ENCODE results near the gene ABCA9.

Gene ABCA9

GRCh38 chr17:69066482-69066881, 5.8 kb upstream of the ABCA9 start:
- in situ Hi-C loops (cut with MboI; ENCODE audit: low sequenced_read_pairs) = no loop called here

GRCh38 chr17:69065113-69065512, 4.4 kb upstream of the ABCA9 start:
- in situ Hi-C loops (cut with MboI; ENCODE audit: low sequenced_read_pairs) = no loop called here

- in situ Hi-C loops (cut with MboI; ENCODE audit: low sequenced_read_pairs) = no loop called here
These were observed 3.7 kb upstream of the ABCA9 start for GRCh38 chr17:69064476-69064875.

DNA sequence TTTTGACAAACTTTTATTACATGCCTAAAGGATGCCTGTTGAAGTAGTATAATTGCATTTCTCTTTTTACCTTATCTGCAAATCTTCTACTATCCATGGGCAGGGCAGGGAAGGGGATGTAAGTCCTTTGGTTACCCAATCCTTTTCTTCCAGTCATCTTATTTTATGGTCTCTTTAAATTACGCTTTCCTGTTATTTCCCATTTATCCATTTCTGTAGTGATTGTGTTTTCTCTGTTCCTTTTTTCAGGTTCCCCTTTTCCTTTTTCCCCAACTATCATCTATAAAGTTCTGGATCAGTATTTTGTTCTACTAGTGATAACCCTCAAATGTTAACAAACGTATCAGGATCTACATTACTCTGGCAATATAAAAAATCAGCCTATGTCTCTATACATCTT, 3.3 kb upstream of the ABCA9 start:
- in situ Hi-C loops (cut with MboI; ENCODE audit: low sequenced_read_pairs) = no loop called here

- in situ Hi-C loops (cut with MboI; ENCODE audit: low sequenced_read_pairs) = no loop called here
These were observed 2.3 kb upstream of the ABCA9 start for GRCh38 chr17:69062860-69063581.

DNA sequence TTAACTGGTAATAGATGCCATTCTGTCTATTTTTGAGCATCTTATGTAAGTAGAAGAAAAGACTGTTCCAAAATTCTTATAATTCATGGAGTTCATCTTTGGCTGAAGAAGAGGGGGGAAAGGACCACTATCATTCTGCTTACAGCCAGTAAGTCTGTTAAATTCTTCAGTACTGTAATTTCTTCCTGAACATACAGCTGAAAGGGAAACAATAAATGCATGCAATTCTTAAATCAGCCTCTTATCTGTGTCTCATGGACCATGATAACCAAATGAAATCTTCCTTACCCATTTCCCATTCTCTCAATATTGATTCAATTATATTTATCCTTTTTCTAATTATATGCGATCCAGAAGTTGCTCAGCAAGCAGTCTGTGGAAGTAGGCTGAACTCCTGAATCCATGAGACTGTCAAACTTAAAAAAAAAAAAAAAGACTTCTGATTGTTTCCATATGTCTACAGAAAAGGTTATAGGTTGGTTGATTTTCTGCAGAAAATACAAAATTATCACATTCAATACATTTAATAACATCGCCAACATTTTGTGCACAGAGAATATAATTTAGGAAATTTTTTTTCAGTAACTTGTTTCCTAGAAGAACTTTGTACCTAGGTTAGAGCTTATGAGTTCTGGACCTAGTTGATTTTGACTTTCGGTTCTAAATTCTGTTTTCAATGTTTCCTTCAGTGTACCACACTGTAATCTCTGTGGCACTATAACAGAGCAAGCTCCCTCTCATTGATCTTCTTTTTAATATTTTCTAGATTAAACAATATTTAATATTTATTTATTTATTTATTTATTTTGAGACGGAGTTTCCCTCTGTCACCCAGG, 1.2 kb upstream of the ABCA9 start:
- in situ Hi-C loops (cut with MboI; ENCODE audit: low sequenced_read_pairs) = no loop called here

DNA sequence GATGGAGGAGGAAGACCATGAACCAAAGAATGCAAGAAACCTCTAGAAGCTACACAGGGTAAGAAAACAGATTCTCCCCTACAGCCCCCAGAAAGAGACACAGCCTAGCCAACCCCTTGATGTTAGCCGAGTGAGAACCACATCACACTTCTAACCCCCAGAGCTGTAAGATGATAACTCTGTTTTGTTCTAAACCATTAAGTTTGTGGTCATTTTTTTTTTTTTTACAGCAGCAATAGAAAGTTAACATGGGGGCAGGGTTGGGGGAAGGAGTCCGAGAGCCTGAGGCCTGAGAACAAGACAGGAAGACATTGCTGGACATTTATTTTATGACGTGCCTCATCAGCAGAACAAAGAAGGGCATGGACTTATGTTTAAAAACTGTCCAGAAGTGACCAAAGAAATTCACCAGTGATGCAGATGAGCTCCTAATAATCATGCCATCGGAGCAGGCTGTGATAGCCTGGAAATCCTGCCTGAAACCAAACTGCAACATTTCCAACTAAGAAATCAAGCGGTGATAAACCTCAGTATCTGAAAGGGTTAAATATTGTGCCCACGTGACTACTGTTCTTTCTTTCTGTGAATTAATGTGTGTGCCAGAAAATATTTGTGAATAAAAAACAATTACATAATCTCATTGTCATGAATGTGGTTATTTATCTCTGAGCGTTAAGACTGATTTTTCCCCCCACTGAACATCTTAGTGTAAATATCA, 1.1 kb downstream of the ABCA9 start:
- in situ Hi-C loops (cut with MboI; ENCODE audit: low sequenced_read_pairs) = no loop called here

DNA sequence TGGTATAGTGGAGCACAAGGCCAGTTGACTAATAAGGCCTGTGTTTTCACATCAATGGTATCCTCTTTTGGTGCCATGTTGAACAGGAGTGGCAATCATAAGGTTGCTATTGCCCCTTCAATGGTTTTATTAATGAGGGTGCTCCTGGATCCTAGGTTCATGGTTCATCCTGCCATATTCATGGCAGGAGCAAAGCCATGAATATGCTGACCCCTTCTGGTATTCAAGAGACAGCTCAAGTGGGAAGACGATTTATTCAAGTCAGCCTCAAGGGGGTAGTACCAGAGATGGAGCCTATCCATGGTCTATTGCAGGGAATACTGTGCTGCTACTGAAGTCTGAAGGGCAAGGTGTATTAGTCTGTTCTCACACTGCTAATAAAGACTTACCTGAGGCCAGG, 2.6 kb downstream of the ABCA9 start:
- in situ Hi-C loops (cut with MboI; ENCODE audit: low sequenced_read_pairs) = no loop called here

- in situ Hi-C loops (cut with MboI; ENCODE audit: low sequenced_read_pairs) = no loop called here
These were observed 3.4 kb downstream of the ABCA9 start for GRCh38 chr17:69057280-69057679.

DNA sequence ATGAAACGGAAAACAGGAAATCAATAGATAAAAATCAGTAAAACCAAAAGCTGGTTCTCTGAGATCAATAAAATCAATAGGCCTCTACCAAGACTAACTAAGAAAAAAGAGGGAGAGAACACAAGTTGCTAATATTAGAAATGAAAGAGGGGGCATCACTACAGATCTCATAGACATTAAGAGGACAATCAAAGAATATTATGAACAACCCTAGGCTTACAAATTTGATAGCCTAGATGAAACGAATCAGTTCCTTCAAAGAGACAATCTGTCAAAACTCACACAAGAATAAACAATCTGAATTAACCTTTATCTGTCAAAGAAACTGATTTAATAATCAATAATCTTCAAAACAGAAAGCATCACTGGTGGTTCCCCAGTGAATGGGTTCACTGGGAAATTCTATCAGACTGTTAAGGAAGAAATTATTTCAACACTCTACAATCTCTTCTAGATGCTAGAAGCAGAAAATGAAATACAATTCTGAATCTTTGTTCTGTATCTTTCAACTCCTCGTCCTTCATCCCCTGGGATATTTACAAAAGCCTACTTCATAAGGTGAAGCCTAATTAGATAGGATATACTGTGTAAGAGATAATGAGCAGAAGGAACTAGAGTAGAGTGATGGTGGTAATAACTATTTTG, 4.4 kb downstream of the ABCA9 start:
- in situ Hi-C loops (cut with MboI; ENCODE audit: low sequenced_read_pairs) = no loop called here

DNA sequence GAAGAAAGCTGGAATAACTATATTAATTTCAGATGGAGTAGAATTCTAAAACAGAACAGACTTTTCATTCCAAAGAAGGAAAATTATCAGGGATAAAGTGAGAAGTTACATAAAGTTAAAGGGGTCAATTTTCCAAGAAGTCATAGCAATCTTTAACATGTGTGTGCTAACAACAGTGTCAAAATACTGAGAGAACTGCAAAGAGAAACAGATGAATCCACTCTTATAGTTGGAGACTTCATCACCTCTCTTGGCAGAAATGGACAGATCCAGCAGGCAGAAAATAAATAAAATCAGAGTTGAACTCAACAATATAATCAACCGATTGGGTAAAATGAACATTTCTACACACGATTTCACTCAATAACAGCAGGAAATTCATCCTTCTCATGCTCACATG, 5.4 kb downstream of the ABCA9 start:
- in situ Hi-C loops (cut with MboI; ENCODE audit: low sequenced_read_pairs) = no loop called here

- in situ Hi-C loops (cut with MboI; ENCODE audit: low sequenced_read_pairs) = no loop called here
These were observed 9.5 kb downstream of the ABCA9 start for GRCh38 chr17:69050999-69051775.

- in situ Hi-C loops (cut with MboI; ENCODE audit: low sequenced_read_pairs) = no loop called here
These were observed 12.1 kb downstream of the ABCA9 start for GRCh38 chr17:69048634-69049033.

DNA sequence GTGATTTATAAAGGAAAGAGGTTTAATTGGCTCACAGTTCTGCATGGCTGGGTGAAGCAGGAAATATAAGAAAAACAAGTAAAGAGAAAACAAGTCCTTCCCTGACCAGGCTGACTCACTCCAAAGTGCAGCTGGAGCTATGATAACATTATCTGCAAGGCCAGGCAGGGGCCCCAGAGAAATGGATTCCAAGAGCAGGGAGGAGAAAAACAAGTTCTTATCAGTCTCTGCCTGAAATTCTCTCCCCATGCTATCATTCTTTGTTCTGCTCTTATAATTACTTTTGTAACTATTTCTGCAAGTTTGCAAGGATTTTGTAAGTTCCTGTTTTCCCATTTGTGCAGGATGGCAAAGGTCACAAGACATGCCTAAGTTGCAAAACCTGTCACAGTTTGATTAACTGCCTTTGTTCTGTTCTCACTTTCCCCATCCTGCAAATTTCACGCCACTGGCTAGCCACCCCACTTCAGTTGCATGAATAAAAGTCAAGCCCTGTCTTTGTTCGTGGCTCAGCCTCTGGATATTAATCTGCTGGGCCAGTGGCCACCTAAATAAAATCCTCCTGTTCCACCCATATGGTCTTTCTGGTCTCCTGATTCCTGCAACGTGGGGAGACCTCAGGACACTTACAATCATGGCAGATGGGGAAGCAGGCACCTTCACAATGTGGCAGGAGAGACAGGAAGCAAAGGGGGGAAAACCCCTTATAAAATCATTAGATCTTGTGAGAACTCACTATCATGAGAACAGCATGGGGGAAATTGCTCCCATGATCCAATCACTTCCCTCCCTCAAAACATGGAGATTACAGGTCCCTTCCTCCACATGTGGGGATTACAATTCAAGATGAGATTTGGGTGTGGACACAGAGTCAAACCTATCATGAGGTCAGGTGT, 13.1 kb downstream of the ABCA9 start:
- in situ Hi-C loops (cut with MboI; ENCODE audit: low sequenced_read_pairs) = no loop called here

DNA sequence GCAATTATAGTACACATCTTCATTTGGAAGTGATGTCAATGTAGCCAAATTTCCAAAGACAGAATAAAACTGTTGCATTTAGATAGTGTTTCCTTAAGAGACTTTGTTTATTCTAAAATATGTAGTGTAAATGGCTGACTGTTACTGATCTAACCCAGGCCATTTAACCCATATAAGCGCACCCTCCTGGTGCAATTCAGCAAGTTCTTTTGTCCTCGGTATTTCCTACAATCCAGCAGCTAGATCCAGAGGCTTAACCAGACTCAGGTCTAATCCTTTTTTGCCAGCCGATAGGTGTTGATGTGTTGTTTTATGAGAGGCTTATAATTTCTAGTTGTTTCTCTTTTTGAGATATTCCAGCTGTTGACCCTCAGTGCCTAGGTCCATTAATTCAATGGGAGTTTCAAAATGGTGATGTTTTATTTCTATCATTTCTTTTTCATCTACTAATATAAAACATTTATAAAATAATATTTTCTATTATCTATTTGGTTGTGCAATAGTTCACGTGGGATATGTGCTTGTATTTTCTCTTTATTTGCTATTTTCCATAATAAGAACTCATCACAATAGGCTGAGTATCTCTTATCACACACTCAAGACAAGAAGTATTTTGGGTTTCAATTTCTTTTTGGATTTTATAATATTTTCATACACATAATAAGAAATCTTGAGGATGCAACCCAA, 14.5 kb downstream of the ABCA9 start:
- in situ Hi-C loops (cut with MboI; ENCODE audit: low sequenced_read_pairs) = no loop called here

DNA sequence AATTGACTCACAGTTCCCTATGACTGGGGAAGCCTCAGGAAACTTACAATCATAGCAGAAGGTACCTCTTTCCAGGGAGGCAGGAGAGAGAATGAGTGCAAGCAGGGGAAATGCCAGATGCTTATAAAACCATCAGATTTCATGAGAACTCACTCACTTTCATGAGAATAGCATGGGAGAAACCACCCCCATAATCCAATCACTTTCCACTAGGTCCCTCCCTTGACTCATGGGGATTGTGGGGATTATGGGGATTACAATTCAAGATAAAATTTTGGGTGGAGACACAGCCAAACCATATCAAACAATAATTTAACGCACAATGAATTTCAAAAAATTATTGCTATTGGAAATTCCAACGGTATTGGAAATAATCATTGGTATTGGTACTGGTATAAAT, 15.1 kb downstream of the ABCA9 start:
- in situ Hi-C loops (cut with MboI; ENCODE audit: low sequenced_read_pairs) = no loop called here

DNA sequence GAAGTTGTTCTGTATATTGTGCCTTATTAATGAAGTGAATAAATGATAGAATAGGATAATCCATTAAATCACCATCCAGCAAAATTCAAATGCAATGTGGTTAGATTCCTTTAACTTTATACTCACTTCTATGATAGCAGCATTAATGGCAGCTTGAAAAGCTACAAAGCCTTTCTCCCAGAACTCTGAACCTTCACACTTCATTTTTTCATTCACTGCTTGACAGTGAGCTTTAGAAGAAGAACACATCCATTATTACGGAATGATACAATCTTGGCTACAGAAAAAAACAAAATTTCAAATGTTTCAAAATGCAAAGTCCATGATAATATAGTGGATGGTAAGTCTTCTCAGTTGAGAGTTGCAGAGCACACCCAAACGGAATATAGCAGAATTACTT, 16.4 kb downstream of the ABCA9 start:
- in situ Hi-C loops (cut with MboI; ENCODE audit: low sequenced_read_pairs) = no loop called here

- in situ Hi-C loops (cut with MboI; ENCODE audit: low sequenced_read_pairs) = no loop called here
These were observed 17.5 kb downstream of the ABCA9 start for GRCh38 chr17:69043098-69043734.
